GM12878 (cell line): ENCODE data around the gene LMF1. TPM values are rescaled to one million over a fixed set of nuclear protein-coding genes. Genes with fewer than 3 reads are reported as not detected.
"Not testable (repeated sequence)": the region's sequence is repeated elsewhere in the genome, so short reads cannot be mapped to it uniquely, and the experiment has no call there.

Source experiments
- ATAC-seq: fragments of 200-7000 bp; cut with Tn5 transposase; 3 replicates; pipeline ENCODE4 v1.9.1; 2020; ENCODE audit warnings: mild to moderate bottlenecking, moderate library complexity
- BruUV-seq: library from RNA; stranded (reverse); fragments of 400-500 nt; replicated peaks from 2 replicates; lab custom pipeline; 2021; lab: Mats Ljungman, UMichigan
- CTCF ChIA-PET: fragments of 300-600 bp; sonication (Branson Sonifier 250); formaldehyde crosslinking; extraction: SDS; loops from one replicate; lab custom pipeline; 2021; ENCODE audit warnings: inconsistent platforms; lab: Yijun Ruan, JAX
- POLR2A ChIA-PET: fragments of 350-600 bp; formaldehyde crosslinking; extraction: SDS; loops from one replicate; lab custom pipeline; 2021; ENCODE audit warnings: inconsistent platforms; lab: Charles Lee
- RAD21 ChIA-PET: fragments of 300-600 bp; sonication (Branson Sonifier 250); formaldehyde crosslinking; loops from one replicate; lab custom pipeline; 2023; ENCODE audit warnings: antibody characterized with exemption; ENCODE audit not compliant: unreplicated experiment; lab: Charles Lee
- SMC1A ChIA-PET: fragments of 300-600 bp; sonication (Branson Sonifier 250); formaldehyde crosslinking; loops from one replicate; lab custom pipeline; 2023; ENCODE audit not compliant: unreplicated experiment, uncharacterized antibody; lab: Charles Lee
- DNase-seq: peaks from one replicate; pipeline ENCODE4 v3.0.0-alpha.2; 2011; ENCODE audit warnings: low read depth, low spot score
- FAIRE-seq: peaks from 3 replicates; lab custom pipeline; 2011; peaks lifted over from hg19 to GRCh38; lab: Jason Lieb, UNC
- H2AFZ ChIP-seq: 2 replicates; pipeline ENCODE4 v1.6.0; 2011; ENCODE audit warnings: low read depth, low read length, control low read depth; ENCODE audit not compliant: control insufficient read depth
- H3K27ac ChIP-seq: 2 replicates; pipeline ENCODE4 v1.5.1; 2011; ENCODE audit warnings: control low read depth; ENCODE audit not compliant: control insufficient read depth, insufficient read depth
- H3K27me3 ChIP-seq, 2 experiments: replicated peaks in 1 of 2; 2 replicates each; pipeline versions ENCODE4 v1.6.0 to v1.6.1; 2011; ENCODE audit warnings: low read length in 1 of 2; ENCODE audit not compliant: control insufficient read depth in 2 of 2, insufficient read depth in 2 of 2
- H3K36me3 ChIP-seq, 2 experiments: 2 replicates each; pipeline ENCODE4 v1.5.1; 2011; ENCODE audit warnings: low read length in 1 of 2; ENCODE audit not compliant: control insufficient read depth in 2 of 2, insufficient read depth in 2 of 2
- H3K4me1 ChIP-seq: 2 replicates; pipeline ENCODE4 v1.6.1; 2011; ENCODE audit warnings: mild to moderate bottlenecking, low read length, moderate library complexity, mixed read lengths; ENCODE audit not compliant: control insufficient read depth, insufficient read depth
- H3K4me2 ChIP-seq: 2 replicates; pipeline ENCODE4 v1.6.0; 2011; ENCODE audit warnings: control low read depth; ENCODE audit not compliant: control insufficient read depth, insufficient read depth
- H3K4me3 ChIP-seq: fragments of 200-600 bp; sonication (generic); 2 replicates; pipeline ENCODE4 v1.5.1; 2016
- H3K79me2 ChIP-seq: 2 replicates; pipeline ENCODE4 v1.6.0; 2011; ENCODE audit warnings: low read length; ENCODE audit not compliant: control insufficient read depth, insufficient read depth
- H3K9ac ChIP-seq: 2 replicates; pipeline ENCODE4 v1.8.0; 2011; ENCODE audit warnings: low read length, control low read depth, mixed read lengths; ENCODE audit not compliant: control insufficient read depth, insufficient read depth
- H3K9me3 ChIP-seq: replicated peaks from 3 replicates; pipeline ENCODE4 v1.5.1; 2011; ENCODE audit warnings: mild to moderate bottlenecking, low read length; ENCODE audit not compliant: control insufficient read depth, insufficient read depth
- H4K20me1 ChIP-seq: 2 replicates; pipeline ENCODE4 v1.6.0; 2011; ENCODE audit not compliant: control insufficient read depth, insufficient read depth
- ATF7 ChIP-seq: fragments of 450-650 bp; IDR thresholded peaks from 2 replicates; pipeline ENCODE4 v1.6.1; 2016; ENCODE audit warnings: low read depth, mild to moderate bottlenecking
- CBX3 ChIP-seq: fragments of 200-600 bp; sonication (generic); IDR thresholded peaks from 2 replicates; pipeline ENCODE4 v1.6.1; 2016; ENCODE audit warnings: low read depth, borderline replicate concordance
- DPF2 ChIP-seq: fragments of 450-650 bp; IDR thresholded peaks from 2 replicates; pipeline ENCODE4 v1.6.1; 2017; ENCODE audit warnings: mild to moderate bottlenecking
- ETV6 ChIP-seq, 2 experiments: fragments of 450-650 bp in 1 of 2; IDR thresholded peaks in 1 of 2; conservative IDR thresholded peaks in 1 of 2; 2 replicates each; pipeline ENCODE4 v1.6.1; 2014; ENCODE audit warnings: antibody characterized with exemption in 1 of 2, borderline replicate concordance in 1 of 2, low read depth in 1 of 2, mild to moderate bottlenecking in 1 of 2, moderate library complexity in 1 of 2
- MLLT1 ChIP-seq: fragments of 450-650 bp; IDR thresholded peaks from 2 replicates; pipeline ENCODE4 v1.6.1; 2016; ENCODE audit warnings: mild to moderate bottlenecking
- ZNF274 ChIP-seq: IDR thresholded peaks from one replicate; pipeline ENCODE4 v1.8.0; 2011; ENCODE audit not compliant: insufficient read length, insufficient read depth
- ZNF622 ChIP-seq: fragments of 450-650 bp; IDR thresholded peaks from 2 replicates; pipeline ENCODE4 v1.6.1; 2017; ENCODE audit warnings: mild to moderate bottlenecking, inconsistent platforms
- WGBS: methylation state at CpG from one replicate; pipeline ENCODE4 v1.1.6; 2016; ENCODE audit warnings: low lambda C conversion rate; ENCODE audit not compliant: insufficient replicate concordance, insufficient coverage; ENCODE audit errors: missing lambda C conversion rate; 5-methylcytosine and 5-hydroxymethylcytosine counted together
- in situ Hi-C: fragments of 300-500 bp; cut with MboI; formaldehyde crosslinking; loops from 9 replicates; pipeline ENCODE4 v1.14.3; 2018; ENCODE audit warnings: mixed read lengths
- intact Hi-C: fragments of 100-400 bp; cut with micrococcal nuclease; formaldehyde crosslinking; loops from one replicate; pipeline ENCODE4 v1.14.2; 2022; ENCODE audit not compliant: unreplicated experiment
- polyA plus RNA-seq, 11 experiments: library from polyadenylated mRNA; depleted of rRNA in 4 of 11; unstranded in 6 of 11; stranded (reverse) in 5 of 11; fragments of >200 nt; fragmentation: Nextera tagmentation in 4 of 11; fragmentation: Illumina TruSeq in 1 of 11; extraction: Ambion mirVana in 4 of 11; extraction: Trizol in 1 of 11; gene quantifications; 1 replicate in 1 of 11; 2 replicates in 10 of 11; pipeline versions ENCODE4 v1.2.1 to v1.2.3, GENCODE V29; 2011 to 2016; ENCODE audit warnings: inconsistent platforms in 2 of 11, missing spikeins in 2 of 11, low read depth in 1 of 11
- total RNA-seq, 4 experiments: library from RNA; depleted of rRNA in 3 of 4; stranded (reverse); fragments of >200 nt in 3 of 4; fragmentation: Illumina TruSeq in 1 of 4; extraction: Trizol in 1 of 4; gene quantifications; 2 replicates each; pipeline versions ENCODE4 v1.2.1 to v1.2.3, GENCODE V29; 2013 to 2021

The LMF1 gene
- total and polyA plus RNA-seq, 10 of the 15 experiments (the other 5 are each of a cell fraction or from before 2014, with no cell fraction given): 0.18 to 3.2 (median 1.4) TPM; not detected in 1

GRCh38 chr16:883781-884180, 87.0 kb downstream of the LMF1 start (continued):
- no peak for TF ChIP-seq ETV6 (conservative IDR thresholded peaks at IDR 0.05 in 1 of 2, IDR thresholded peaks at IDR 0.05 in 1 of 2; ENCODE audit: borderline replicate concordance in 1 of 2, low read depth in 1 of 2)
- TF ChIP-seq DPF2: no peak
- no peak for TF ChIP-seq ZNF274
- TF ChIP-seq MLLT1: no peak
- TF ChIP-seq ZNF622: no peak
- no peak for TF ChIP-seq ATF7

- Histone ChIP-seq H3K27ac (no peak overlapping the region), H3K9me3 (no peaks in the 10 kb centered on the region; the same call in 1 of the 3 replicates), H3K36me3 (no peaks in the 10 kb centered on the region), H3K4me2 (no peak overlapping the region), H3K4me1 (no peaks in the 10 kb centered on the region), H3K79me2 (no peaks in the 10 kb centered on the region), H3K27me3 (no peaks in the 10 kb centered on the region), H3K9ac (no peak overlapping the region), H3K4me3 (no peak overlapping the region), H2AFZ (no peak overlapping the region), H4K20me1 (no peaks in the 10 kb centered on the region)
- FAIRE-seq (no peak), ATAC-seq (no peak), DNase-seq (no peak)
- CTCF ChIA-PET: no interaction called here
- SMC1A ChIA-PET: no interaction called here
- in situ Hi-C loops: no loop called here
- POLR2A ChIA-PET: no interaction called here
- TF ChIP-seq CBX3: no peak
- WGBS: 31% methylated on average over 3 of the region's 3 CpGs
- no TSS peak for BruUV-seq
- intact Hi-C loops: no loop called here
- RAD21 ChIA-PET: no interaction called here
Measured at GRCh38 chr16:883340-883739, 87.4 kb downstream of the LMF1 start.

- BruUV-seq, H3K9me3 ChIP-seq, H2AFZ ChIP-seq, H3K9ac ChIP-seq, H3K4me3 ChIP-seq, H4K20me1 ChIP-seq, CTCF ChIA-PET, H3K79me2 ChIP-seq, H3K27ac ChIP-seq, H3K36me3 ChIP-seq, H3K27me3 ChIP-seq, H3K4me2 ChIP-seq, SMC1A ChIA-PET, ATAC-seq, POLR2A ChIA-PET, in situ Hi-C loops, FAIRE-seq, DNase-seq, intact Hi-C loops, RAD21 ChIA-PET, H3K4me1 ChIP-seq: not testable (repeated sequence)
- 76% methylated on average over 9 of the region's 15 CpGs for WGBS
Measured at GRCh38 chr16:882671-883070, 88.1 kb downstream of the LMF1 start.
